Measurements from ENCODE around the gene ANKFY1. TPM values are rescaled to one million over a fixed set of nuclear protein-coding genes. Genes with fewer than 3 reads are reported as not detected.
"Not testable (repeated sequence)": the region's sequence is repeated elsewhere in the genome, so short reads cannot be mapped to it uniquely, and the experiment has no call there.

ANKFY1 gene
- total RNA-seq, 1 donor from 2014 or later = 95.7 TPM

GRCh38 chr17:4156750-4157381 lies 106.9 kb downstream of the ANKFY1 start:
- no peak for DNase-seq (ENCODE audit: low read depth)

DNA sequence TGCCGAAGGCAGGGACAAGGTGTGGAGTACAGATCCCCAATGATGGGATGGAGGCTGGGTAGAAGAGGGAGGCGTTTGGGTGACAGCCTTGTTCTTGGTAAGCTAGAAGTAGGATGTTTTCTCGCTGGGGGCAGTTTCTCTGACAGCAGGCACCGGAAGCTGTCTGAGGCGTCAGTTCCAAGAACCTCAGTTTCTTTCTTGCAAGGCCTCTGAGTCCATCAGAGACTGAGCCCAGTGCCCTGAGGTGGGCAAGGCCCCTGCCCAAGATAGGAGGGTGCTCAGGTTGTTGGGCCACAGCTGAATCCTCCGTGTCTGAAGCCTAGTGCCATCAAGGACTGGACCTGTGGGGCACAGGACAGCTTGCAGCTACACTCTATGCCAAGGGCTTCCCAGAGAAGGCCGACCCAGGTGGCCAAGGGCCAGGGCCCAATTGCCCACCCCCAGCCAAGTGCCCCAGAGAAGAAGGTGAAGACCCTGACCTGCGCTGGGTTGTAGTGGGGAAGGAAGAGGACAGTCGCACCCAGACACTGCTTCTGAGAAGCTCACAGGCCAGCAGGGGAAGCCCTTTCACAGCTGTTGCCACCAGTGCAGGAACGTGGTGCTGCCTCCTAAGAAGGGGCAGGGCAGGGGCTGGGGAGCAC lies 107.7 kb downstream of the ANKFY1 start:
- no peak for DNase-seq (ENCODE audit: low read depth)

DNA sequence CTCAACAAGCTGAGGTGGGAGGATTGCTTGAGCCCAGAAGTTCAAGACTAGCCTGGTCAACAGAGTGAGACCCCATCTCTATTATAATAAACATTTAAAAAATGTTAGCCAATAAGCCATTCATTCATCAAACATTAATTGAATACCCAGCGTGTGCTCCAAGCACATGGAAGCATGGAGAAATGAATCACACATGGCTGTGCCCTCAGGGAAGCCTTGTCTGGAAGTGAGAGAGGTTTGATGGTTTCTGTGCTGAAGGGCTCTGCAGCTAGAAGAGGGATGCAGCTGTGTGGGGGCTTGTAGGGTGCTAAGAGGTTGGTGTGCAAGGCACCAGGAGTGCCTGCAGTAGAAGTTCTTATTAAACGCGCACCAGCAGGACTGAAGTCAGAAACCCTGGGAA lies 109.6 kb downstream of the ANKFY1 start:
- peak; percentile 56 for DNase-seq (ENCODE audit: low read depth)

- DNase-seq (ENCODE audit: low read depth) = no peak
Observed at GRCh38 chr17:4152471-4152870, 111.3 kb downstream of the ANKFY1 start.

DNA sequence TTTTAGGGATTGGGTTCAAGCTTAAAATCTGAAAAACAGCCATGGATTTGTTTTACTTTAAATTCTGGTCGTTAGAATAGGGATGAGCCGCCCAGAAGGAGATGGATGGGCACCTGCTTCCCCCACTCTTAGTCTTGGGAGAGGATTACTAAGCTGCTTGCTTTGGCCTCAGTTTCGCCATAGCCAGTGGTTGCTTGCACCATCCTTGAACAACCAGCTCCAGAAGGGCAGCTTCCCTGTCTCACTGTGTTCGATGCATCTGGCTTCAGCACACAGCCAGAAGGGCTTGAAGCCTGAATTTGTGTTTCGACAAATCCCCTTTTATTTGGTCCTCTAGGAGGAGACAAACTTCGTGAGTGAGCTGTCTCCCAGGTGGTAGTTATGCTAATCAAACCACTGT lies 113.7 kb downstream of the ANKFY1 start:
- DNase-seq (ENCODE audit: low read depth) = no peak

- no peak for DNase-seq (ENCODE audit: low read depth)
Observed at GRCh38 chr17:4148611-4149308, 115.0 kb downstream of the ANKFY1 start.

DNA sequence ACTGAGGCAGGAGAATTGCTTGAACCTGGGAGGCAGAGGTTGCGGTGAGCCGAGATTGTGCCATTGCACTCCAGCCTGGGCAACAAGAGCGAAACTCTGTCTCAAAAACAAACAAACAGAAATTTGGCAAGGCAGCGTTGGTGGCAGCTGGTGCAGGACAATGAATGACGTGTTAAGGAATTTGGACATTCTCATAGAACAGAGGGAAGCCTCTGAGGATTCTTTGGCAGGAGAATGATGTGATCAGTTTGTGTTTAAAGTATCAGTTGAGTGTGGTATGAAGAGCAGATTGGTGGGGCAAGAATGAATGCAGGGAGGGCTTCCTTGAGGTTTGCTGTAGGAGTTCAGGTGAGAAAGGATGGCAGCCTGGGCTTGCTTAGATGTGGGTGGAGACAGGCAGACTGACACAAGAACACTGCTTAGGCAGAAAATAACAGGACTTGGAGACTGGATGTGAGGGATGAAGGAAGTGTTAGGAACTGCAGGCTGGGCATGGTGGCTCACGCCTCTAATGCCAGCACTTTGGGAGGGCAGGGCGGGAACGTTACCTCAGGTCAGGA lies 115.9 kb downstream of the ANKFY1 start:
- DNase-seq (ENCODE audit: low read depth) = no peak

- DNase-seq (ENCODE audit: low read depth) = no peak
Observed at GRCh38 chr17:4146641-4147040, 117.1 kb downstream of the ANKFY1 start.

DNA sequence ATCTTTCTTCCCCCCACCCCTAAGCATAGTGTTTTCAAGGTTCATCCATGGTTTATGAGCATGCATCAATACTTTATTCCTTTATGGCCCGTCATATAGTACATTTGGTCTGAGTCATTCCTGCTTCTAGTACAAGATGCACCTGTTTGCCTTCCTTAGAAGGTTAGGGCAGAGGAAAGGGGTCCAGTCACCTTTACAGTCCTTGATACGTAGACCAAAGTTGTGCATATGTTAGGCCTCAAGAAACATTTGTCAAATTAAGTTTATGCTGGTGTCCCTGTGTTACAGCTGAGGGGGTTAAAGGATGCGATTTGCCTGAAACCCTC lies 119.4 kb downstream of the ANKFY1 start:
- DNase-seq (ENCODE audit: low read depth) = no peak

DNA sequence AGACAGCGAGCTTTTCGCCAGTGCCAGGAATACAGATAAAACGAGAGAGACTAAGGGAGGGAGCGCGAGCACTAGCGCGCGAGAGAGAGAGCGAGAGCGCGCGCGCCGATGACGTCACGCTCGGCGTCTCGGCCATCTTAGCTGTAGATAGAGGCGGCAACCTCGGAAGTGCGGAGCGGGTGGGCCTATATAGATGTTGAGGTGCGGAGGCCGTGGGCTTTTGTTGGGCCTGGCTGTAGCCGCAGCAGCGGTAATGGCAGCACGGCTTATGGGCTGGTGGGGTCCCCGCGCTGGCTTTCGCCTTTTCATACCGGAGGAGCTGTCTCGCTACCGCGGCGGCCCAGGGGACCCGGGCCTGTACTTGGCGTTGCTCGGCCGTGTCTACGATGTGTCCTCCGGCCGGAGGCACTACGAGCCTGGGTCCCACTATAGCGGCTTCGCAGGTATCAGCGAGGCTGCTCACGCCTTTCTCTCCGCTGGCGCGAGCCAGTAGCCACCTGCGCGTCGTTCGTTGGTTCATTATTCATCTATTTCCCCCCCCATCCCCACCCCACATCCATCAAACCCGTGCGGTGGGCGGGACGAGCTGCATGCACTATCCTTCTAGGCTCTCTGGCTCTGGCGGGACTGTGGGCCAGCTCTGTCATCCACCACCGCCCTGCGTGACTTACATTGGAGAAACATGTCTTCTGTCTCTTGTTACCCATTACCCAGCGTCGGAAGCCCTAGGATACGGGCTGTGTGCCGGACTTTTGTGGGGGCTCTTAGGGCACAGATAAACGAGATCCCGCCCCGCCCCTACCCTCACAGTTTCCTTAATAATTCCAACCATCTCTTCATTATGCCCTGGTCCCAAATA lies 120.0 kb downstream of the ANKFY1 start:
- DNase-seq (ENCODE audit: low read depth) = peak; percentile 79

DNA sequence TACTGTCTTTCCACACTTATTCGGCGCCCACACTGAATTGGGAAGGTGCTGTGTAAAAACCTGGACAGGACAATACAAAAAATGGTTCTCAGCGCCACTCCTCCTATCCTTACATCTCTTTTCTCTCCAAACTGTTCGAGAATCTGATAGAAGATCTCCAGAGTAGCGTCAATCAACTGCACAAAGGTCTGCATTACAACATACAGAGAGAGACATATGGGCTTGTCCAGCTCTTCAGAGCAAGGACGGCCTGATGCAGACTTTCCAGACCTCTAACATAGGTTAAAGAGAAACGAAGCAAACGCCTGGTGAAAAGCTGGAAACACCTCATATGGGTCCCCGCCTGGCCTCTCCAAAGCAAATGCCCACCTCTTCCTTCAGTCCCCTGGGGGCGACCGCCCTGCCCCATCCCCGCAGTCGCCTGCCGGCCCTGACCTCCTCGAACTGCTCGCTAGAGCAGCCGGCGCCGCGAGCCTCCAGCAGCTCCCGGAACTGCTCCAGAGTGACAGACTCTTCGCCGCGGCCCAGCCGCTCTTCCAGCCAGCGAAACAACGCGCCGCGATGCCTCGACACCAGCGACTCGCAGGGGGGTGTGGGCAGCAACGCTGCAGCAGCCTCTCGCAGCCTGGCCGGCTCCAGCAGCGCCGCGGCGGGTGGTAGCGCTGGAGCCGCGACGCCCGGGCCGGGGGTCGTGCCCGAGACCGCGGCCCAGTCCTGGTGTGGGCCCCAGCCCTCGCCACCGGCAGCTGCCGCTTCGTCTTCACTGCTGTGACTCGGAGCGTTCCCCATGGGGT lies 121.5 kb downstream of the ANKFY1 start:
- DNase-seq (ENCODE audit: low read depth) = no peak

GRCh38 chr17:4140125-4140524 lies 123.7 kb downstream of the ANKFY1 start:
- no peak for DNase-seq (ENCODE audit: low read depth)

- not testable (repeated sequence) for DNase-seq (ENCODE audit: low read depth)
Observed at GRCh38 chr17:4138906-4139526, 124.8 kb downstream of the ANKFY1 start.

DNA sequence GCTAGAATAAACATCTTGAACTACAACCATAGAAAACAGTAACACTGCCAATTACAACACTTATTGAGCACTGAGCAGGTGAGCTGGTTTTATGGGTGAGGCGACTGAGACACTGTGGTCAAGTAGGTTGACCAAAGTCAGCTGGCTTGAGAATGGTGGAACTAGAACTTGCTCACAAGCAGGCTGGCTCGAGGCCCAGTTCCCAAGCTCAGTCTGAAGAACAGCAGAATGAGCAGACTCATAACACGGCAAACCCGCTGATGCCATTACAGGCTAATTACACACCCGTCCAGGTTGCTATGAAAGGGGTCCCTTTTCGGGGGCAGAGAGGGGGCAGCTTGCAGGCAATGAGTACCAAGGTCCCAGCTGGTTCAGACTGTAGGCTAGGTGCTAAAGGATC lies 127.4 kb downstream of the ANKFY1 start:
- DNase-seq (ENCODE audit: low read depth) = peak; percentile 54

DNA sequence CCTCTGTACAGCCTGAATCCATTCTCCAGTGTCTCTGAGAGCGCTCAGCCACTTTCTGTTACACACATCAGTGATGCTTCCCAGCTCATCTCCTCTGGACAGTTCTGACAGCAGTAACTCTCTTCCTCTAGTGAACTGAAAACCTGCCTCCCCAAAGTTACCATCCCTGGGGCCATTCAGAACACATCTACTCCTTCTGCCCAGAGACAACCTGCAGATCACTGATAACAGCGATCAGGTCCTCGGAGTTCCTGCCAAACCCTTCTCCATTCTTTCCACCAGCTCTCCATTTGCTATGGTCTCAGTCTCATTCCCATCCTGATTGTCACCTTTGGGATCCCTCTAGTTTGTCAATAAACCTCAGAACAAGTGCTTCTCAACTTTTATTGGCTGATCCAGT lies 128.3 kb downstream of the ANKFY1 start:
- DNase-seq (ENCODE audit: low read depth) = no peak

- DNase-seq (ENCODE audit: low read depth) = no peak
Observed at GRCh38 chr17:4134721-4135120, 129.1 kb downstream of the ANKFY1 start.

DNA sequence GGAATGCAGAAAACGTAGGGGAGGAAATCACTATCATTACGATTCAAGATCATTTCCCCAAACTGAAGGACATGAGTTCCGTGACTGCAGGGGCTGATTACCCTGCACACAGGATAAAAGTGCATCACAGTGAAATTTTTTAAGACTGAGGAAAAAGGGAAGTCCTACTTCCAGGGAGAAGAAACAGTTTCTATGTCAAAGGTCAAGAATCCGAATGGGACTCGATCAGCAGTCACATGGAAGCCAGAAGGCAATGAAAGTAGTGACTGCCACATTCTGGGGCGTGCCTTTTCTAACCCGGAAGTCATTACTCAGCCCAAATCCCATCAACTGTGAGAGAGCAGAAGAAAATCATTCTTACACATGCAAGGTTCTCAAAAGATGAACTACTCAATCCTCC lies 133.1 kb downstream of the ANKFY1 start:
- DNase-seq (ENCODE audit: low read depth) = no peak

DNA sequence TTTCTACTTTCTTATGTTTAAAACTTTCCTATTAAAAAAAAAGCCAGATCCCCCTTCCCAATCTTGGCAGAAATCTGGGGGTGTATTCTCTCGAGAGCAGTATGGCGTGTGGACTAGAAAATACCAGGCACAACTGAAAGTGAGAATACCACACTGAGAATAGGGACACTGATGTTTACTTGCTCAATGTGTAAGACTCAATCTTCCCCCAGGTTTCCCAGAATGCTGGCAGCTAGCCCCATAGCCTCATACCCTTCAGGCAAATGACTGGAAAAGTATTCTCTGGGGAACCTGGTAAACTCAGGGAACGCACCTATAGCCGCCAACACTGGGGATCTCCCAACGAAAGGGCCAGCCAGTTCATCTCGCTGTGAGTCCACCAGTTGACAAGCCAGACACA lies 136.2 kb downstream of the ANKFY1 start:
- DNase-seq (ENCODE audit: low read depth) = no peak

GRCh38 chr17:4125552-4125951 lies 138.2 kb downstream of the ANKFY1 start:
- no peak for DNase-seq (ENCODE audit: low read depth)

DNA sequence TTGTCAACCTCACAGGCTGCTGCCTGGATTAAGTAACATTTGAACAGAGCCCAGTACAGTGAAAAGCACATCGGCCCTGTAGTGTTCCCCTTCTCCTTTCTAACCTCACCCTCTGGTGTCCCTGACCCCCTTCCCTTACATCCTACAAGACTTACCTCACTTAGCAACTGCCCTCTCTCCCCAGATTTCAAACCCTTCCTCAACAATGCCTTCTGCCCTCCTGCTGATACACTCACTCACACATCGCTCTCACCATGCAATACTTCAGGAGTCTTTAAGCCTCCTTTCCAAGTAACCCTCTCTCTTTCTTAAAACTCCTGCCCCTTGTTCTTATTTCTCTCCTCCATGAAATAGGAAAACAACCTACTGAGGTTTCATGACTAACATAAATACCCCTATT lies 138.8 kb downstream of the ANKFY1 start:
- DNase-seq (ENCODE audit: low read depth) = no peak

DNA sequence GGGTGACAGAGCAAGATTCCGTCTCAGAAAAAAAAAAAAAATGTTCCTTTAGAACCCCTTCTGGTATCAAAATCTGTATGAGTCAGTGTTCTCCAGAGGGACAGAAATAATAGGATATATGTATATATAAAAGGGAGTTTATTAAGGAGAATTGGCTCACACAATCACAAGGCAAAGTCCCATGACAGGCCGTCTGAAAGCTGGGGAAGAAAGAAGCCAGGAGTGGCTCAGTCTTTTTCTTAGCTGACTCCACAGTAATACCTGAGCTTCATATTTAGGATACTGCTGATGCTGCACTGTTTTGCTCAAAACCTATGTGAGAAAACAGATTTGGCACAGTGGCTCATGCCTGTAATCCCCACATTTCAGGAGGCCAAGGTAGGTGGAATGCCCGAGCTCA lies 143.4 kb downstream of the ANKFY1 start:
- no peak for DNase-seq (ENCODE audit: low read depth)

Measured in renal cortical epithelial cell (primary cell).